Measurements from ENCODE around the gene C19orf81. TPM values are rescaled to one million over a fixed set of nuclear protein-coding genes. Genes with fewer than 3 reads are reported as not detected.

The C19orf81 gene
- total and polyA plus RNA-seq, 9 of the 15 experiments (the other 6 are each of a cell fraction or from before 2014, with no cell fraction given): 2.5 to 42.9 (median 33.0) TPM; not detected in 4

DNA sequence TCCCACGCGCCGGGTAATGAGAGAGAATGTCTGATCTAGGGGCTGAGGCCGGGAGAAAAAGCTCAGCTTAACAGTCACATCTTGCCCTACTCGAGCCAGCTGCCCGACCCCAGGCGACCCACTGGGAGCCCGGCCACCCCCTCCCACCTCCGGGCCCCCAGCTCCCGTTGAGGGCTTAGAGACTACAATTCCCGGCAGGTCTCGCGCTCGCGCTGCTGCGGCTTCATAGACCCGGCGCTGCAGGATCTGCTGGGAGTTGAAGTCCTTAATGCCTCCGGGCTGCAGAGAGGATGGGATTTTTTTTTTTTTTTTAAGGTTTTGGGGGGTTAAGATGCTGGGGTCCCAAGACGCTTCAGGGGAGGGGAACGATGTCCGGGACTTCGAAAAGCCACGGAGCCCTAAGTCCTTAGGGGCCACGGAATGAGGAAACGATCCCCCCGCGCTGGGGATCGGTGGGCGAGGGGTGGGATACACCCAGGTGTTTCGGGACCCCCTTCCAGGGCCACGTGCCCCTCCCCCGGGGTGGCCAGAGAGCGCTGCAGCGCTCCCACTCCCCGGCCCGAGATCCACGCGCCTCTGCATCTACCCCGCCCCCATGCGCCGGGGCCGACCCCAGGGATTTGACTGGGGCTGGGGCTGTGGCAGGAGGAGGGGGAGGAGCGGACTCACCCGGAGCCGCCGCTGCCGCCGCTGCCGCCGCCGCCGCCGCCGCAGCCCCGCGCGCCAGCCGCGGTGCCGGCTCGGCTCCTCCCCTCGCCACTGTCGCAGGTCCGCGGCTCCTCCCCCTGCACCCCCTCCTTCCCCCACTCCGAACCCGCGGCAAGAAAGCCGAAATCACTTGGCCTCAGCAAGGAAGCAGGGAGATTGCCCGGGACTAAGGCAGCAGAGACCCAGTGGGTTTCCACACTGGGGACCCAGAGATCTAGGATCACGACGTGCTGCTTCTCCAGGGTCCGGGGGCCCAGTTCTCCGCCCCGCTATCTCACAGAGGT is 9.8 kb upstream of the C19orf81 start, which contains the start of gene SYT3 (continued):
- TF ChIP-seq, protein P1, sequence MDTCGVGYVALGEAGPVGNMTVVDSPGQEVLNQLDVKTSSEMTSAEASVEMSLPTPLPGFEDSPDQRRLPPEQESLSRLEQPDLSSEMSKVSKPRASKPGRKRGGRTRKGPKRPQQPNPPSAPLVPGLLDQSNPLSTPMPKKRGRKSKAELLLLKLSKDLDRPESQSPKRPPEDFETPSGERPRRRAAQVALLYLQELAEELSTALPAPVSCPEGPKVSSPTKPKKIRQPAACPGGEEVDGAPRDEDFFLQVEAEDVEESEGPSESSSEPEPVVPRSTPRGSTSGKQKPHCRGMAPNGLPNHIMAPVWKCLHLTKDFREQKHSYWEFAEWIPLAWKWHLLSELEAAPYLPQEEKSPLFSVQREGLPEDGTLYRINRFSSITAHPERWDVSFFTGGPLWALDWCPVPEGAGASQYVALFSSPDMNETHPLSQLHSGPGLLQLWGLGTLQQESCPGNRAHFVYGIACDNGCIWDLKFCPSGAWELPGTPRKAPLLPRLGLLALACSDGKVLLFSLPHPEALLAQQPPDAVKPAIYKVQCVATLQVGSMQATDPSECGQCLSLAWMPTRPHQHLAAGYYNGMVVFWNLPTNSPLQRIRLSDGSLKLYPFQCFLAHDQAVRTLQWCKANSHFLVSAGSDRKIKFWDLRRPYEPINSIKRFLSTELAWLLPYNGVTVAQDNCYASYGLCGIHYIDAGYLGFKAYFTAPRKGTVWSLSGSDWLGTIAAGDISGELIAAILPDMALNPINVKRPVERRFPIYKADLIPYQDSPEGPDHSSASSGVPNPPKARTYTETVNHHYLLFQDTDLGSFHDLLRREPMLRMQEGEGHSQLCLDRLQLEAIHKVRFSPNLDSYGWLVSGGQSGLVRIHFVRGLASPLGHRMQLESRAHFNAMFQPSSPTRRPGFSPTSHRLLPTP (IDR thresholded peaks at IDR 0.05; ENCODE audit: borderline replicate concordance, extremely low read depth, insufficient read length): no peak
- no peak for TF ChIP-seq EZH2 (IDR thresholded peaks at IDR 0.05; ENCODE audit: borderline replicate concordance, low read depth, low read length)
- no peak for TF ChIP-seq ZNF324 (CRISPR knock-in tag; IDR thresholded peaks at IDR 0.05)
- no peak for TF ChIP-seq ZBTB2 (IDR thresholded peaks at IDR 0.05)
- TF ChIP-seq TBL1XR1 (IDR thresholded peaks at IDR 0.05; ENCODE audit: low read length in 2 of 2): 0 out of 4 replicates have a peak, but pooled peaks of 1 of the 2 experiments have one; percentile 22
- TF ChIP-seq CEBPB (tag; IDR thresholded peaks at IDR 0.05): no peak
- TF ChIP-seq WHSC1 (IDR thresholded peaks at IDR 0.05; ENCODE audit: low read length): no peak
- no peak for TF ChIP-seq U2AF1 (optimal IDR thresholded peaks at IDR 0.05; ENCODE audit: low read depth, low read length)
- TF ChIP-seq STAT5A (IDR thresholded peaks at IDR 0.05; ENCODE audit: borderline replicate concordance, low read length): no peak
- TF ChIP-seq, protein P2, sequence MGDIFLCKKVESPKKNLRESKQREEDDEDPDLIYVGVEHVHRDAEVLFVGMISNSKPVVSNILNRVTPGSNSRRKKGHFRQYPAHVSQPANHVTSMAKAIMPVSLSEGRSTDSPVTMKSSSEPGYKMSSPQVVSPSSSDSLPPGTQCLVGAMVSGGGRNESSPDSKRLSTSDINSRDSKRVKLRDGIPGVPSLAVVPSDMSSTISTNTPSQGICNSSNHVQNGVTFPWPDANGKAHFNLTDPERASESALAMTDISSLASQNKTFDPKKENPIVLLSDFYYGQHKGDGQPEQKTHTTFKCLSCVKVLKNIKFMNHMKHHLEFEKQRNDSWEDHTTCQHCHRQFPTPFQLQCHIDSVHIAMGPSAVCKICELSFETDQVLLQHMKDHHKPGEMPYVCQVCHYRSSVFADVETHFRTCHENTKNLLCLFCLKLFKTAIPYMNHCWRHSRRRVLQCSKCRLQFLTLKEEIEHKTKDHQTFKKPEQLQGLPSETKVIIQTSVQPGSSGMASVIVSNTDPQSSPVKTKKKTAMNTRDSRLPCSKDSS (IDR thresholded peaks at IDR 0.05; ENCODE audit: low read depth, partially characterized antibody): no peak
- TF ChIP-seq ZNF253 (CRISPR knock-in tag; conservative IDR thresholded peaks at IDR 0.05): no peak
- no peak for TF ChIP-seq NR2F6 (CRISPR knock-in tag; IDR thresholded peaks at IDR 0.05)
- no peak for TF ChIP-seq E2F3 (CRISPR knock-in tag; IDR thresholded peaks at IDR 0.05)
- 0 out of 2 replicates have a peak, but pooled peaks have one; percentile 7 for TF ChIP-seq GABPB1 (CRISPR knock-in tag; IDR thresholded peaks at IDR 0.05)
- TF ChIP-seq RERE (CRISPR knock-in tag; IDR thresholded peaks at IDR 0.05; ENCODE audit: borderline replicate concordance): no peak

Measured in K562 (cell line).